Measurements from ENCODE around the gene C12orf56. TPM values are rescaled to one million over a fixed set of nuclear protein-coding genes. Genes with fewer than 3 reads are reported as not detected.

Gene C12orf56, protein sequence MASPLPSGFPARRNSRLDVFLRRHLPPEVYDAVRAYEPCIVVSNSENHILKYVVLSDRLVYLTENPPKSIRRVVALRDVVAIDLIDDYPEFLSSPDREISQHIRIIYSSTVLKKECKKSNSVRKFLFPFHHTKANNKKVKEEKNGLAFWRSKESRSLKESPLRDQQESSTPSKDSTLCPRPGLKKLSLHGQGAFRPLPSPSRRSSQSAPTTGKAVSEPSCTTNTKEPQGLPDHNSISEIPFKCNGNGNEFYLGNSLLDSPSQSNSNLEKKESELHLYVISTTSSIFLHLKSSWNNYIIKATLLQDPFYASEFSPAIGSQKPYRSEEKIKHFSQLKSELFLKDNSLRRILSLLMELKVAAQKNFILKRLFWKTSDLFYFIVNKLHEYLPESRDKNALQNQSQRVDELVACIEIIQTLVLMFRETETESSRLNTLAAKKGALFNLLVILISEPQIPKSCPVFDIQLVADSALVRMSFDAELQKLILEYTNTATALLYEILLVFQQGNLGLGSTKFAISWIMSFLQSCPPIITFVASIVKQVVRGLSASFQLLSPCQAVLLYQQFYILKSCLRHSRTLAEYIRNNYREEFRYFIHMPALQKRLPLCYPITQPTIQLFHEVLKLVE
- total RNA-seq, result not detected

DNA sequence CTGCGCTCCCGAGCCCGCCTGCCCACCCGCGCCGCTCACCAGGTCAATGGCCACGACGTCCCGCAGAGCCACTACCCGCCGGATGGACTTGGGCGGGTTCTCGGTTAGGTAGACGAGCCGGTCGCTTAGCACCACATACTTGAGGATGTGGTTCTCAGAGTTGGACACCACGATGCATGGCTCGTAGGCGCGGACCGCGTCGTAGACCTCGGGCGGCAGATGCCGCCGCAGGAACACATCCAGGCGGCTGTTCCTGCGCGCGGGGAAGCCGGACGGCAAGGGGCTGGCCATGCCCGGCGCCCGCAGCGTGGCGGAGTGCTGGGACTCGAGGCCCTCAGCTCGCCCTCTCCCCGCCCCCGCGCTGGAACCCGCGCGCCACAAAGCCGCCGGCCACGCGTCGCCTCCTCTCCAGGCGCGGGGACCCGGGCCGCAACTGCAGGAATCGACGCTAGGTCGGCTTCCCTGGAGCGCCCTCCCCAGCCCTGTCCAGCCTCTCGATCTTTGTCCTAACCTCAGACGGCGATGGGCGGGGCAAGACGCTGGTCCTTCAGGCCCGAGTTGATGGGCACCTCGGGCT is at the start of gene C12orf56:
TSS of gene C12orf56 (minus strand) at position 484 of the 577 bp plus-strand sequence. CDS start at position 291, 193 bp downstream.
- ATAC-seq, result peak; percentile 20
- no peak for DNase-seq (ENCODE audit: low spot score)

DNA sequence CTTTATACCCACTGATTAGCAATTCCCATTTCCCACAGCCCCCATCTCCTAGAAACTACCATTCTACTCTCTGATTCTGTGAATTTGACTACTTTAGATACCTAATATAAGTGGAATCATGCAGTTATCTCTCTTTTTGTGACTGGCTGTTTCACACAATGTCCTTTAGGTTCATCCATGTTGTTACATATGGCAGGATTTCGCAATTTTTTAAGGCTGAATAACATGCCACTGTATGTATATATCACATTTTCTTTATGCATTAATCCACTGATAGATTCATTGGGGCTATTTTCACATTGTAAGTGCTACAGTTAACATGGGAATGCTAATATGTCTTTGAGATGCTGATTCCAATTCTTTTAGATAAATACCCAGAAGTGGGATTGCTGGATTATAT is 49.5 kb upstream of the C12orf56 start:
- DNase-seq (ENCODE audit: low spot score) (no peak), ATAC-seq (no peak)

DNA sequence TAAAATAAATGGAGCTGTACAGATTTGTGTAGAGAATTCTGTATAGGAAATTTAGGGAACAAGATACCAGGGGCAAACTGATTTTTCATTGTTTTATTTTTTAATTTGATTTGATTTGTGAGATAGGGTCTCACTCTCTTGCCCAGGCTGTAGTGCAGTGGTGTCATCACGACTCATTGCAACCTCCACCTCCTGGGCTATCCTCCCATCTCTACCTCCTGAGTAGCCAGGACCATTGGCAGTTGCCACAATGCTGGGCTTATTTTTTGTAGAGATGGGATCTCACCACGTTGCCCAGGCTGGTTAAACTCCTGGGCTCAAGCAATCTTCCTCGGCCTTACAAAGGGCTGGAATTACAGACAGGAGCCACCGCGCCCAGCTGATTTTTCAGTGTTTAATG is 43.4 kb upstream of the C12orf56 start:
- ATAC-seq (no peak), DNase-seq (ENCODE audit: low spot score) (no peak)

DNA sequence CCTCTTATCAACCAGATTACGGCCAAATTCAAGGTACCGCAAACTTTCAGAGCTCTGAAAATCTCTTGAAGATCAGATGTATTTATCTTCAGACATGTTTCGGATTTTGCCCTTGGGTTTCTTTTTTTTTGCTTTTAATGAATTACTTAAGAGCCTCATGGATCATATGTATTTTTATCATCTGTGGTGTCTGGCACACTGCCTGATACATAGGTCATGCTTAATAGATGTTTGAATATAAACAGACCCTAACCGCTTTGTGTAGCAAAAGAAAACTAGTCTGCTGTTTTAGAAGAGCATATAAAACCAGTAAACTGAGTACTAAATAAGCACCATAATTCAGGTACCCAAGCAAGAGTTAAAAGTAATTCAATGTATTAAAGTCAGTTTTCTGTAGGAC is 41.2 kb upstream of the C12orf56 start:
- ATAC-seq (no peak), DNase-seq (ENCODE audit: low spot score) (no peak)

DNA sequence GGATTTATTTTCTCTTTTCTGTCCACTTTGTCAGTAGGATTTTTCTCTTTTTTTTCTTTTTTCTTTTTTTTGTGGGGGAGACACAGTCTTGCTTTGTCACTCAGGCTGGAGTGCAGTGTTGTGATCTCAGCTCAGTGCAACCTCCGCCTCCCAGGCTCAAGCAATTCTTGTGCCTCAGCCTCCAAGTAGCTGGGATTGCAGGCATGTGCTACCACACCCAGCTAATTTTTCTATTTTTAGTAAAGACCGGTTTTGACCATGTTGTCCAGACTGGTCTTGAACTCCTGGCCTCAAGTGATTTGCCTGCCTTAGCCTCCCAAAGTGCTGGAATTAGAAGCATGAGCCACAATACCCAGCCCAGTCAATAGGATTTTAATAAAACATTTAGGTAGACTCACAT is 40.3 kb upstream of the C12orf56 start:
- ATAC-seq (no peak), DNase-seq (ENCODE audit: low spot score) (no peak)

DNA sequence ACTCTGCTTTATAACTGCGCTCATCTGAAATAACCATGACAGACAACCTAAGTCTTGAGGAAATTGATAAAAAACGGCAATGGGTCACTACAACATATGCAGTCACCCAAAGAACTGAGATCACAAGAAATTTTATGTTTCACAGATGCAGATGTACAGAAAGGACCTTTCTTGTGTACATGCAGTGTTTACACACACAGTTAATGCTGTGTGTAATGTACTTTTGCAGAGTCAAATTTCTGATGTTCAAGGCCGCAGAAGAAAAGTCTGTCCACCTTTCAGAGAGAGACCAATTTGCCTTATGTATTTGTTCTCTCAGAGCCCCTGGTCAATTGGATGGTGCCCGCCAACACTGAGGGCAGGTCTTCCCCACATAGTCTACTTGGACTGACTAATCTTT is 38.4 kb upstream of the C12orf56 start:
- ATAC-seq (no peak), DNase-seq (ENCODE audit: low spot score) (no peak)

DNA sequence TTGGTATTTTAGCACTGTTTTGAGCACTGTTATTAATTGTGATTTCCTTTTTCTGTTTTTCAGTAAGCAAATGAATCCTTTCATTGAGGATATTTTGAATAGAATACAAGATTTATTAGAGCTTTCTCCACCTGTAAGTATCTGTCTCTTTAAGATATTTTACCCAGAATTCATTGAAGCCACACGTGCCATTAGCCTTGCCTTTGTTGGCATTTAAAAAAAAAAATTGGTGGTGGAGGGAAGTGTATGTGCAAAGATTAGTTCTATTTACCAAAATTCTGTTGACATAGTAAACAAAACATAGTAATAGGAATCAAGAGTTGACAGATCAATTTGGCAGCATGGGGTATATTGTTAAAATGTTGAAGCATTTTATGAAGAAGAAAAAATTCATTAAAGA is 37.4 kb upstream of the C12orf56 start:
- ATAC-seq, result no peak
- no peak for DNase-seq (ENCODE audit: low spot score)

DNA sequence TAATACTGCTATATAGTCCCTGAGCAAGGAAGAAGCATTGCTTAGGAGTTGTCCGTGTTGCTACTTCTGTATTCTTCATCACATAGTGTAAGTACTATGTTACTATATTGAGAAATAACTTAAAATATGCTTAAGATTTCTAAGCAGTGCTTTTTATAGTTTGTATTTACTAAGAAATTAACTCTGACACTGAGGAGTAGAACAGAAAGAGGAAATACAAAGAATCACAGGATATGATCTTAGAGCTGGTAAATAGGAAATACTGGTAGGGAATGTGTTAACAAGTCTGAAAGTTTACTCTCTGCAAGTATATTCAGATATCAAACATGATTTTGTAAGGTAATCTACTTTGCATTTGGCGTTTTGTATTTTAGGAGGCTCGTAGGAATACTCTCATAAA is 29.1 kb upstream of the C12orf56 start:
- DNase-seq (ENCODE audit: low spot score) (no peak), ATAC-seq (no peak)

DNA sequence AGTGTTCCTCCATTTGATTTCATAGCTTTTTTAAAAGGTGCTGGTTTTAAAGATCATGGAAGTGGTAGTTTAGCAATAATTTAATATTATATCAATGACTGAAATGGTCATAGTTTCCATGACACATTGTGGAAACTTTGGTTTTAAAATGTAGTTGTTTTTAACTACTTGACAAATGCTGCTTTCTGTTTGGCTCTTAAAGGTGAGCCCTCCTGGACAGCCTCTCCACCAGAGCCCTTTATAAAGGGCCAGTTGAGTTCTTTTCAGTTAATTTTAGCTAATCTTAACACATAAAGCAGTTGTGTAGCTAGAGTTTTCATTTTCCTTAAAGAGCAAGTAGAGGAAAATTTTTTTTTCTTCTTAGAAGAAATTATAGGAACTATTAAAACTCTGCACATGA is 27.7 kb upstream of the C12orf56 start:
- no peak for DNase-seq (ENCODE audit: low spot score)
- ATAC-seq, result no peak

DNA sequence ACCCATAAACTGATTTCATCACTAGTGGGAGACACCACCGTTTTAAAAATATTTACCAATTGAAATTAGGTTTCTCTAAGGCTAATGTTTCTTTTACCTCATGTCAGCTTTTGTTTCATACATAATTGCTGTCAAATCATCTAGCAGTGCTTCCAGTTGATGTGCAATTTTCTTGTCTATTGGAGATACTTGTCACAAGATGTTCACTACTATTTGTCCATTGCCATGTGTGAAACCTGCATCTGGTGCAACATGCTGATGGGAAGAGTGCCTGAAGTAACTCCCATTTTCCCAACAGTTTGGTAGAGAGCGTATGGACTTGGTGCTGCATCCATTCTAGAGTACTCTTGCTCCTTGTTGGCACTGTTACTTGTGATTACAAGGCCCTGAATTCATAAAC is 23.3 kb upstream of the C12orf56 start:
- ATAC-seq (no peak), DNase-seq (ENCODE audit: low spot score) (no peak)

DNA sequence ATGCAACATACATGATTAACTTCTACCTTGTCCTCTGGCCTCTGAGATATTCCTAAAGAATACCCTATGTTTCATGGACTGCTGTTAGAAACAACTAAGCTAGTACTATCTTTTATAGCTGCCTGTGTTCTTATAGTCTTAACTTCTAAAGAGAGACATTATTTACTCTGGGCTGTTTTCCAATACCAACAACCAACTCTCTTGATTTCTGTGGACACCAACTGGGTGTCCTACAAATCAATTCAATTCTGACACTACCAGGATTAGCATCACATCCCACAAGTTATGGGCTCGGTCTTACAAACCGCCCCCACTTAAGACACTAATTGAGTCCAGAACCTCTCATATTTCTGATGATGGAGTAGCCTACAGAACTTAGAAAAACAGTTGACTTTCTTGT is 21.9 kb upstream of the C12orf56 start:
- no peak for DNase-seq (ENCODE audit: low spot score)
- no peak for ATAC-seq

DNA sequence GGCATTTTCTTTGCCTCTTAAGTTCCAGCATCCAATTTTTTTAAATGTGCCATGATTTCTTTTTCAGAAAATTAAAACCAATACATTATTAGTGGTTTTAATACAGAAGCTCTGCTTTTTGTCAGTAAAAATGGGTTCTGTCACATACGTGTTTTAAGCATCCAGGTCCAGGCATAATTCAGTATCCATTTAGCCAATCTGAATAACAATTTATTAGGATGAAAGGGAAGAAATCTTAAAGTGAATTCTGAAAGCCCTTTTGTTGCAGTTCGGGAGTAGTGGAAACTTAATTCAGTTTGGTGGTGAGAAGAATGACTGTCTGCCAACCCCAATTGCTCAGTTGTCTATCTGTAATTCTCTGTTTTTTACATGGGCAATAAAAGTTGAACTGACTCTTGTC is 20.9 kb upstream of the C12orf56 start:
- ATAC-seq (no peak), DNase-seq (ENCODE audit: low spot score) (no peak)

DNA sequence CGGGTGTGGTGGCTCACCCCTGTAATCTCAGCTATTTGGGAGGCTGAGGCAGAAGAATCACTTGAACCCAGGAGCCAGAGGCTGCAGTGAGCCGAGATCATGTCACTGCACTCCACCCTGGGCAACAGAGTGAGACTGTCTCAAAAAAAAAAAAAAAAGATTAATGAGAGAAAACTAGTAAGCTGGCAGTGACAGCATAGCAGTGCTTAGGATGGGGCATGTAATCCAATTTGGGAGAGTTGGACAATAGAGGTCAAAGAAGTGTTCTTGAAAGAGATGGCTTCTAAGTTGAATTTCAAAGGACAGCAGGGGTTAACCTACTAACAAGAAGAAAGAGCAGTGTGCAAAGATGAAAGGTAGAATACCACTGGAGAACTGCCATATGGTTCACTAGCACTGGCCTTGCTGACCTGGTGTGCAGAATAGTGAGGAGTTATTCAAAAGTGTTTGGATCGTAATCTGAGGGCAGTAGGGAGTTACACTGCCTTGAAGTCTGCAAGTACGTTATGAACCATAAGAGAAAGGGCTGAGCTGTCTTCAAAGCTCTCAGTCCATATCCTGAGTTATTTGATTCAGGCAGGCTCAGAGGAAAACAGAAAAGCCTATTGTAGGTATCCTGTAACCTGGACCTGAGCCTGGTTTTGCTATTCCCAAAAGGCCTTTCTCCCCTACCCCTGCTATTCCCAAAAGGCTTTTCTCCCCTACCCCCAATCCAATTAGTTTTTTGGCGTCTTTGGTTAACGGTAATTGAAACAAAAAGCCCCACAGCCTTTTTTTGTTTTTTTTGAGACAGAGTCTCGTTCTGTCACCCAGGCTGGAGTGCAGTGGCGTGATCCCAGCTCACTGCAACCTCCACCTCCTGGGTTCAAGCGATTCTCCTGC is 17.0 kb upstream of the C12orf56 start:
- peak; percentile 23 for ATAC-seq
- DNase-seq (ENCODE audit: low spot score), result no peak

DNA sequence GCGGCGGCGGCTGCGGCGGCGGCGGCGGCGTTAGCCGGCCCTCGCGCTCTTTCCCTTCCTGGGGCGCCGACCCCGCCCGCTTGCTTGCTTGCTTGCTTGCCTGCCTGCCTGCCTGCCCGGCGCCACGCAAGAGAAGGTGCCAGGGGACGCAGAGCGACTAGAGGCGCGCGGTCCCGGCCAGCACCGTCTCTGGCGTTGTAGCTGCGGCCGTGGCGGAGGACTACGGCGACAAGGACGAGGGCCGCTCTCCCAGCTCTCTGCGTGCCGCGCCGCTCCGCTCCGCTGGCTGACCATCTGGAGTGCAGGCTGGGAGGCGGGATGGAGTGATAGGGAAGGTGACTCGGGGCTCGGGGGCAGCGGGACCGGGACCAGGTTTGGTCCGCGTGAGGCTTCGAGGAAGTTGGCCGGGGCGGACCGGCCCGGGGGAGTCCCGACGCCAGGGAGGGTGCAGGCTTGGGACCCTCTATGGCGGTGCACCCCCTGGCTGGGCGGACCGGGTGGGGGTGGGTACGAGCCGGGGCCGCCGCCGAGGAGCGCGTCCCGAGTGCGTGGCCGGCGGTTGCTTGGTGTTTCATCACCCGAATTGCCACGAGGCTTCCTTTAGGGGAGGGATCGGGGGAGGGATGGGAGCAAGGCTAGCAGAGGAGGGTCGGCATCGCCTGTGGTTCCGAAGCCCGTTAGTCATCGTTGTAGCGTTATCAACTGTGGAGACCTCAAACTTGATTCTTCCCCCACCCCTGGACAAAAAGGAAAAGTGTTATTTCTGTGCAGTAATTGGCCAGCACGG is 14.1 kb upstream of the C12orf56 start:
- DNase-seq (ENCODE audit: low spot score) (peak; percentile 70), ATAC-seq (peak; percentile 59)

DNA sequence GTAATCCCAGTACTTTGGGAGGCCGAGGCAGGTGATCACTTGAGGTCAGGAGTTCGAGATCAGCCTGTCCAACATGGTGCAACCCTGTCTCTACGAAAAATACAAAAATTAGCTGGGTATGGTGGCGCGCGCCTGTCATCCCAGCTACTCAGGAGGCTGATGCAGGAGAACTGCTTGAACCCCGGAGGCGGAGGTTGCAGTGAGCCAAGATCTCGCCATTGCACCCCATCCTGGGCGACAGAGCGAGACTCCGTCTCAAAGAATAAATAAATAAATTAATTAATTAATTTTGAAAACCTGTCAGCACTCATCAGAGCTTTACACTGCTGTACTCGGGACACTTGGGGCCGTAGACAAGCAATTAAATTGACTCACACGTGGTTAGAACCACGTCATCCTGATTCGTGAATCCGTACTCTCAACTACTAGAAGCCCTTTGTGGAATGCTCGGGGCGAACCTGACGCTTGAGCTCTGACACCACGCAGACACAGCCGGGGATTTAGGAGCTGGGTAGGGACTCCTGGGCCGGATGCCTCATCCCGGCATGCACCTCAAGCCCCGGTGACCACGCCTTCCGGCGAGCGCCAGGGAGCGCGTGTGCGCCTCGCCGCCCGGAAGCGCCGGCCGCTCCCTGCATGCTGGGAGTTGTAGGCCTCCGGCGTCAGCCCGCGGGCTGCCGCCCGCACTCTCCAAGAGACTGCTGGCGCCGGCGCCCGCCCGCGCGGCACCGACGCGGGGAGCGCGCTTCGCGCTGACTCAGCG is 13.3 kb upstream of the C12orf56 start, which contains the start of gene XPOT:
TSS of gene XPOT (plus strand) at position 686 of the 763 bp plus-strand sequence. CDS start 5,644 bp downstream, outside the sequence.
- DNase-seq (ENCODE audit: low spot score) (peak; percentile 96), ATAC-seq (peak; percentile 90)

DNA sequence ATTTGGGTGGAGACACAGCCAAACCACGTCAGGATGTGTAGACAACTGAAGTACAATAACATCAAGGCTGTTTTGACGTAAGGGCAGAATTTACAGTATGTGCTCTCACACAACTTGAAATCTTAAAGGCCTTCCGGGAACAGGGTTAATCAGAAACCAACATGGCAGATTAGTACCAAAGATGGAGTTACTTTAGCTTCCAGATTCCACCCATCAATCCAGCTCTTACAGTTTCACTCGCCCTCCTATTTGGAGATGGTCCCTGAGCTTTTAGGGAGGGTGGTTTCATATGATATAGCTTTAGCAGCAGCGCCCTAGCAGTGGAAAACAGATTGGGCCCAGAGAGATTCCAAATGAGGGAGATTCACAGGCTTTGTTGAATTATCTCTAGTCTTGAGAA is 11.6 kb upstream of the C12orf56 start:
- ATAC-seq (no peak), DNase-seq (ENCODE audit: low spot score) (no peak)

DNA sequence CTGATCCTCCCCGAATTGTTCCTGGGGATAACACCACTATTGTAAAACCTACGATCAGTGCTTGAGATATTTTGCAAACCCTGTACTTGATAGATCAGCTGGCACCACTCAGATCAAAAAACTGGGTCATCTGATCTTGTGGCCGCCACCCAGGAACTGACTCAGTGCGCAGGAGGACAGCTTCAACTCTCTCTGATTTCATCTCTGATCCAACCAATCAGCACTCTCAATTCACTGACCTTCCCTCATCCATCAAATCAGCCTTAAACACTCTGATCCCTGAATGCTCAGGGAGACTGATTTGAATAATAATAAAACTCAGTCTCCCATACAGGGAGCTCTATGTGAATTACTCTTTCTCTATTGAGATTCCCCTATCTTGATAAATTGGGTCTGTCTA is 9.5 kb upstream of the C12orf56 start:
- ATAC-seq, result no peak

DNA sequence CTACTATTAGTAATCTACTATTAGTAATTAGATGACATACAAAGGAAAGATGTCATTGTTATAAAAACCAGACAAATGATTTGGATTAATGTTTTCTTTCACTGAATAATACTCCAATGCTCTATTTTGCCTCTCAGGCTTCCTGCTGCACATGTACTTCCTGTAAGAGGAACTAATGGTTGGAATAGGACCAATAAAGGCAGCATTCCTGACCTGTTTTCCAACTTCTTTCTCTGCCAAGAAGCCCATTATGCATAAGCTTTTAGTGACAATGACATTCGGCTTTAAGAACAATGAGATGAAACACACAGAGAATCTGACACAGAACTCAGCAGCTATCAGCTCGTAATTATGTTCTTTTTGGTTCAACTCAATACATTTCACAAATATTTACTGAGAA is 5.2 kb upstream of the C12orf56 start:
- peak; percentile 33 for ATAC-seq

More for the DNA sequence above, 9.5 kb upstream of the C12orf56 start:
- DNase-seq (ENCODE audit: low spot score), result no peak

DNA sequence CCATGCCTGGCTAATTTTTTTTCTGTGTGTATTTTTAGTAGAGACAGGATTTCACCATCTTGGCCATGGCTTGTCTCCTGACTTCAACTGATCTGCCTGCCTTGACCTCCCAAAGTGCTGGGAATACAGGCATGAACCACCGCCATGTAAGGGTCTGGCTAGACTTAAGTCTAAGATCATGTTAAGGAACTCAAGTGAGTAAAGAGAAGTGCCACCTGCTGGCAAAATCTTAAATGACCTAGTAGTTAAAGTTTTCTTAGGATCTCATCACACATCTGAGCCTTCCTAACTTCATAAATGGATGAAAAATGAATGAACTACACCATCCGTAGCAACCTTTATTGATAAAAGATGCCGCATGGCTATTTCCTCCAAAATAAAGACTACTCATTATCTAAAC is 1.7 kb upstream of the C12orf56 start:
- peak; percentile 31 for ATAC-seq
- no peak for DNase-seq (ENCODE audit: low spot score)

More for the DNA sequence above, 5.2 kb upstream of the C12orf56 start:
- DNase-seq (ENCODE audit: low spot score), result no peak
